ENCODE data around the gene PSMB1. TPM values are rescaled to one million over a fixed set of nuclear protein-coding genes. Genes with fewer than 3 reads are reported as not detected.

The PSMB1 gene
- total RNA-seq, 2 donors from 2014 or later: 239 to 243 TPM

DNA sequence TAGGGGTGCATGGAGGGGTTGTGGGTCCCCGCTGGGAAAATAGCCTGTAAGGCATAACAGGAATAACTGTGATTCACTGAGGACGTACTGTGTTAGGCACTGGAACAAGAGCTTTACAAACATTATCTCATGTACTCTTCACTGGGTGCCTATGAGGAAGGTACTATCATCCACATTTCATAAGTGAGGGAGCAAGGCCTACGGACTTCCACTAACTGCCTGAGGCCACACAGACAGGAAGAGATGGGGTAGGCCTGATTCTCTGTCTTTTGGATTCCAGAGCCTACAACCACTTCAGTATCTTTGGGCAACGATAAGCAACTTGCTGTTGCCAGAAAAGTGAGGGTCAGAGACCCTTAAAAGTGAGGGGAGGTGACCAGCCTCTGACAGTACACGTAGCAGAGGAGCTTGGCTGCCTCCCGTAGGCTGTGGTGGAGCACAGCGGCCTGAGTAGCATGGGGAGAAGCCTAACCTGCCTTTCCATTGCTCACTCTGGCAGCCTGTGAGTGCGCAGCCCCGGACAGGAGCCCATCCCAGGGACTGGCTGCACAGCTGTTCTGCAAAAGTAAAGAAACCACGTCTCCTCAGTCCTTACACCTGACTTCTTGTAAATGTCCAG, 30.4 kb downstream of the PSMB1 start:
- peak; percentile 83 for DNase-seq
- Histone ChIP-seq H3K27me3 (ENCODE audit: control insufficient read depth, insufficient read depth, low read length, poor library complexity, severe bottlenecking) (no peaks in the 10 kb centered on the region), H3K36me3 (ENCODE audit: control insufficient read depth, insufficient read depth, low read length) (no peaks in the 10 kb centered on the region), H3K9ac (ENCODE audit: extremely low read depth, low read length, poor library complexity, severe bottlenecking) (no peak overlapping the region), H3K27ac (ENCODE audit: low read depth, low read length) (no peak overlapping the region), H3K4me1 (ENCODE audit: control insufficient read depth, insufficient read depth, low read length) (no peaks in the 10 kb centered on the region), H3K4me3 (ENCODE audit: low read length) (no peak overlapping the region), H3K9me3 (ENCODE audit: control insufficient read depth, low read length) (no peaks in the 10 kb centered on the region)
- WGBS, 2 experiments (ENCODE audit: insufficient coverage in 1 of 2, insufficient read length in 1 of 2): 82 to 84% methylated on average over 7 to 10 of the region's 10 CpGs
- Mint-ChIP-seq H3K9me3 (peaks cover 6% of the 10 kb centered on the region), H3K27ac (no peak overlapping the region), H3K27me3 (ENCODE audit: insufficient read depth) (no peaks in the 10 kb centered on the region), H3K36me3 (ENCODE audit: low read depth) (no peaks in the 10 kb centered on the region), H3K4me1 (no peaks in the 10 kb centered on the region), H3K4me3 (no peak overlapping the region)
- TF ChIP-seq, protein P1, sequence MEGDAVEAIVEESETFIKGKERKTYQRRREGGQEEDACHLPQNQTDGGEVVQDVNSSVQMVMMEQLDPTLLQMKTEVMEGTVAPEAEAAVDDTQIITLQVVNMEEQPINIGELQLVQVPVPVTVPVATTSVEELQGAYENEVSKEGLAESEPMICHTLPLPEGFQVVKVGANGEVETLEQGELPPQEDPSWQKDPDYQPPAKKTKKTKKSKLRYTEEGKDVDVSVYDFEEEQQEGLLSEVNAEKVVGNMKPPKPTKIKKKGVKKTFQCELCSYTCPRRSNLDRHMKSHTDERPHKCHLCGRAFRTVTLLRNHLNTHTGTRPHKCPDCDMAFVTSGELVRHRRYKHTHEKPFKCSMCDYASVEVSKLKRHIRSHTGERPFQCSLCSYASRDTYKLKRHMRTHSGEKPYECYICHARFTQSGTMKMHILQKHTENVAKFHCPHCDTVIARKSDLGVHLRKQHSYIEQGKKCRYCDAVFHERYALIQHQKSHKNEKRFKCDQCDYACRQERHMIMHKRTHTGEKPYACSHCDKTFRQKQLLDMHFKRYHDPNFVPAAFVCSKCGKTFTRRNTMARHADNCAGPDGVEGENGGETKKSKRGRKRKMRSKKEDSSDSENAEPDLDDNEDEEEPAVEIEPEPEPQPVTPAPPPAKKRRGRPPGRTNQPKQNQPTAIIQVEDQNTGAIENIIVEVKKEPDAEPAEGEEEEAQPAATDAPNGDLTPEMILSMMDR (conservative IDR thresholded peaks at IDR 0.05): peak; percentile 74

DNA sequence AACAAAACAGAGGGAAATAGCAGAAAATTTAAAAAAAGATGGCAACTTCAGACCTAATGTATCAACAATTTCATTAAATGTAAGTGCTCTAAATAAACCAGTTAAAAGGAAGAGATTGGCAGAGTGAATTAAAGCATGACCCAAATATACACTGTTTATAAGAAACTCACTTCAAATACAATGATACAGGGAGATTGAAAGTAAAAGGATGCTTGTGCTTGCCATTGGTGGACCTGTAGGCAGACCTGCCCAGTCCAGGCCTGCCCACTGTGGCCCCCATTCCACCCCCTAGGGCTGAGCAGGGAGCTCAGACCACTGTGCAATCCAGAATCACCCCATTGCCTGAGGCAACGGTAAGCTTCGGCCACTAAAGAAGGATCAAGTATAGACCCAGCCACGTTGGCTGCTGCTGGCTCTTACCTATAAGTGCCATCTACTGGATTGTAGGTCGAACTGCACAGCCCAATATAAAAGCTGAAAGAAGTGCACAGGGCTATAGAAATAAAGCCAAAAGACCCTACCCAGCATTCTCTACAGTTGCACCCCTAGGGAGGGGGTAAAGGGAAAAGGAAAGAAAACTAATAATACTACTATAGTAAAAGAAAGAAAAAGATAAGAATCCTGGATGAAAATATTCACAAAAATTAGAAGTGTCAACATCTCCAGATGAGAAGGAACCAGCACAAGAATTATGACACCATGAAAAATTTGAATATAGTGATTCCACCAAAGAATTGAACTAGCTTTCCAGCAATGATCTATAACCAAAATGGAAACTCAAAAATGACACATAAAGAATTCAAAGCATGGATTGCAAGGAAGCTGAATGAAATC, 36.1 kb downstream of the PSMB1 start:
- Histone ChIP-seq H3K36me3 (ENCODE audit: control insufficient read depth, insufficient read depth, low read length) (no peaks in the 10 kb centered on the region), H3K9me3 (ENCODE audit: control insufficient read depth, low read length) (no peaks in the 10 kb centered on the region), H3K4me3 (ENCODE audit: low read length) (no peak overlapping the region), H3K4me1 (ENCODE audit: control insufficient read depth, insufficient read depth, low read length) (no peaks in the 10 kb centered on the region), H3K27me3 (ENCODE audit: control insufficient read depth, insufficient read depth, low read length, poor library complexity, severe bottlenecking) (no peaks in the 10 kb centered on the region), H3K27ac (ENCODE audit: low read depth, low read length) (no peak overlapping the region), H3K9ac (ENCODE audit: extremely low read depth, low read length, poor library complexity, severe bottlenecking) (no peak overlapping the region)
- no peaks in the 10 kb centered on the region for H3K4me1 Mint-ChIP-seq
- WGBS, 2 experiments (ENCODE audit: insufficient coverage in 1 of 2, insufficient read length in 1 of 2): 13% methylated on average over 4 of the region's 4 CpGs; no CpG with 5 or more reads in 1 of the 2 experiments
- H3K27me3 Mint-ChIP-seq (ENCODE audit: insufficient read depth): peaks cover 2% of the 10 kb centered on the region
- TF ChIP-seq, protein P1 (conservative IDR thresholded peaks at IDR 0.05): peak; percentile 89
- H3K36me3 Mint-ChIP-seq (ENCODE audit: low read depth): no peaks in the 10 kb centered on the region
- peaks cover 6% of the 10 kb centered on the region for H3K9me3 Mint-ChIP-seq
- DNase-seq: peak; percentile 80
- H3K4me3 Mint-ChIP-seq: no peak overlapping the region
- H3K27ac Mint-ChIP-seq: no peak overlapping the region

DNA sequence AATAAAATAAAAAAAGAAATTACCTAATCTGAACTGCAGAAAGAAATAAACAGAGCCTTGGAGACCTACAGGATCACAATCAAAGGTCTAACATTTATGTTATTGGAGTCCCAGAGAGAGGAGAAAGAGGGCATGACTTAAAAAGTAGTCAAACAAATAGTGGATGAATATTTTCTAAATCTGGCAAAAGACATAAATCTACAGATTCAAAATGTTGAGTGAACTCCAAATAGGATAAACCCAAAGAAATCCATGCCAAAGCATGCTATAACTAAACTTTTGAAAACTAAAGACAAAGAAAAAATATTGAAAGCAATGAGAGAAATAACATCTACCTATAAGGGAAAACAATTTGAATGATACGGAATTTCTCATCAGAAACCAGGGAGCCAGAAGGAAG, 38.2 kb downstream of the PSMB1 start:
- H3K27ac Mint-ChIP-seq: no peak overlapping the region
- no peaks in the 10 kb centered on the region for H3K36me3 Mint-ChIP-seq (ENCODE audit: low read depth)
- H3K27ac ChIP-seq (ENCODE audit: low read depth, low read length): no peak overlapping the region

More for the DNA sequence above, 38.2 kb downstream of the PSMB1 start:
- TF ChIP-seq, protein P1 (conservative IDR thresholded peaks at IDR 0.05): no peak
- 100% methylated on average over 1 of the region's 1 CpG for WGBS, 2 experiments (ENCODE audit: insufficient coverage in 1 of 2, insufficient read length in 1 of 2)
- no peak overlapping the region for H3K4me3 Mint-ChIP-seq
- DNase-seq: no peak
- no peaks in the 10 kb centered on the region for H3K9me3 ChIP-seq (ENCODE audit: control insufficient read depth, low read length)
- H3K9ac ChIP-seq (ENCODE audit: extremely low read depth, low read length, poor library complexity, severe bottlenecking): no peak overlapping the region
- no peaks in the 10 kb centered on the region for H3K4me1 Mint-ChIP-seq
- H3K4me1 ChIP-seq (ENCODE audit: control insufficient read depth, insufficient read depth, low read length): no peaks in the 10 kb centered on the region
- no peak overlapping the region for H3K4me3 ChIP-seq (ENCODE audit: low read length)
- H3K36me3 ChIP-seq (ENCODE audit: control insufficient read depth, insufficient read depth, low read length): no peaks in the 10 kb centered on the region
- peaks cover 9% of the 10 kb centered on the region for H3K27me3 Mint-ChIP-seq (ENCODE audit: insufficient read depth)
- H3K27me3 ChIP-seq (ENCODE audit: control insufficient read depth, insufficient read depth, low read length, poor library complexity, severe bottlenecking): no peaks in the 10 kb centered on the region
- no peaks in the 10 kb centered on the region for H3K9me3 Mint-ChIP-seq
